HCT116 (cell line): Measurements from ENCODE around the gene PFN3.

Experiments used
- RAD21 ChIP-seq: IDR thresholded peaks from 2 replicates; pipeline ENCODE4 v1.6.1; 2012; ENCODE audit warnings: low read depth, mild to moderate bottlenecking
- TF ChIP-seq, protein P1 (sequence below), 3 experiments: fragments of 200-600 bp in 1 of 3; sonication (generic) in 1 of 3; IDR thresholded peaks in 2 of 3; conservative IDR thresholded peaks in 1 of 3; 2 replicates each; pipeline ENCODE4 v1.5.1; 2012 to 2017; ENCODE audit warnings: low read depth in 2 of 3, low read length in 2 of 3, antibody characterized with exemption in 1 of 3, borderline replicate concordance in 1 of 3, control low read depth in 1 of 3, mild to moderate bottlenecking in 1 of 3, mixed read lengths in 1 of 3, mixed run types in 1 of 3, moderate library complexity in 1 of 3; ENCODE audit not compliant: insufficient read depth in 1 of 3

DNA sequence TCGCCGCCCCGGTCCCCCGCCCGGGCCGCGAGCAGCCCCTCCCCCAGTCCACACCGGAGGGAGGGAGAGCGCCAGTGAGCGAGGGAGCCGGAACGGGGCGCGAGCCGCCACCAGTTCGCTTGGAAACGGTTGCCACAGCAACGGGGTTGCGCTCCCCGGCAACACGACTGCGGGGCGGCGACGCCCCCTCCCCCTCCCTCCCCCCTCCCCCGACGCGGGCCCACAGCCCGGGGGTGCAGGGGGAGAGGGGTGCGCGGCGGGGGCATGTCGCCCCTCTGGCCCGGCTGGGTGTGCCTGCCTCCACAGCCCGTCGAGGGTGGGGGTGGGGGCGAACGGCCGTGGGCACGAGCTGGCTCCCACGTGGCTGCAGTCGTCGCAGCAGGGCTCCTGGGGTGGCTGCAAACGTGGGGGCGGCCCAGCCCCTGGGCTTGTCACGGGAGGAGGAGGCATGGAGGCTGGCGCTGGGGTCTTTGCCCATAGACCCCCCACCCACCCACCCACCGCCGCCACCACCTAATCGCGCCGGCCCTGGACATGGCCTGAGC, 46.7 kb upstream of the PFN3 start:
- TF ChIP-seq, protein P1, sequence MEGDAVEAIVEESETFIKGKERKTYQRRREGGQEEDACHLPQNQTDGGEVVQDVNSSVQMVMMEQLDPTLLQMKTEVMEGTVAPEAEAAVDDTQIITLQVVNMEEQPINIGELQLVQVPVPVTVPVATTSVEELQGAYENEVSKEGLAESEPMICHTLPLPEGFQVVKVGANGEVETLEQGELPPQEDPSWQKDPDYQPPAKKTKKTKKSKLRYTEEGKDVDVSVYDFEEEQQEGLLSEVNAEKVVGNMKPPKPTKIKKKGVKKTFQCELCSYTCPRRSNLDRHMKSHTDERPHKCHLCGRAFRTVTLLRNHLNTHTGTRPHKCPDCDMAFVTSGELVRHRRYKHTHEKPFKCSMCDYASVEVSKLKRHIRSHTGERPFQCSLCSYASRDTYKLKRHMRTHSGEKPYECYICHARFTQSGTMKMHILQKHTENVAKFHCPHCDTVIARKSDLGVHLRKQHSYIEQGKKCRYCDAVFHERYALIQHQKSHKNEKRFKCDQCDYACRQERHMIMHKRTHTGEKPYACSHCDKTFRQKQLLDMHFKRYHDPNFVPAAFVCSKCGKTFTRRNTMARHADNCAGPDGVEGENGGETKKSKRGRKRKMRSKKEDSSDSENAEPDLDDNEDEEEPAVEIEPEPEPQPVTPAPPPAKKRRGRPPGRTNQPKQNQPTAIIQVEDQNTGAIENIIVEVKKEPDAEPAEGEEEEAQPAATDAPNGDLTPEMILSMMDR (IDR thresholded peaks at IDR 0.05 in 2 of 3, conservative IDR thresholded peaks at IDR 0.05 in 1 of 3; ENCODE audit: borderline replicate concordance in 1 of 3, insufficient read depth in 1 of 3, low read depth in 2 of 3, low read length in 2 of 3): no peak
- no peak for TF ChIP-seq RAD21
